ENCODE results near the gene FOXF1. TPM values are rescaled to one million over a fixed set of nuclear protein-coding genes. Genes with fewer than 3 reads are reported as not detected.

The FOXF1 gene
- total RNA-seq, 3 donors from 2014 or later, result 6.9 to 85.8 (median 9.9) TPM

DNA sequence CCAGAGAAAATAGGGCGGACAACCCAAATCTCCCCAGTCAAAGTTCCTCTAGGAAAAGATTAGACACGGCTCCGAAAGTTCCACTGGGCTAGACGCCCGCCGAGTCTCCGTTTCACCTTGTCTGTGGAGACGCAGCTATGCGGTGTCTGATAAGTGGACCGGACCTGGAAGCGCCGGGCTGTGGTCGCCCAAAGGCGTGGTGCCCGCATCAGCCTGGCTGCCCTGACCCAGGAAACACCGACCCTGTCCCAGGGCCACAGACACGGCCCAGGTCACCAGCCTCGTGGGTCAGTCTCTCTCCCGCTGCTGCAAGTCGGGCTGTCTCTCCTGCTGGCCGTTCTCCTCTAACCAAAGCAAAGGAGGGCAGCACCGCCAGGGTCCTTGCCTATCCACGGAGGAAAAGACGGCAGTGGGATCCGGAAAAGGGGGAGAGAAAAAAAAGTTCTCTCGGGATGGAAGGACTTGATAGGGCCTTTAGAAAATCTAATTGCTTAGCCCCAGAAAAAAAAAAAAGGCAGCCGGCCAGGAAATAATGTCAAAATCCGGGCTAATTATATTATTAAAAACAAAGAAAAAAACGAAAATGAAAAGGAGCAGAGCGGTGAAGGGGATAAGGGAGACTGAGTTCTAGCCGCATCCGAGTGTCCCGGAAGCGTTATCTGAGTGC lies 13.9 kb upstream of the FOXF1 start:
- H3K9me3 ChIP-seq, result no peaks in the 10 kb centered on the region
- DNase-seq (no peak), ATAC-seq (no peak)
- H3K36me3 ChIP-seq (ENCODE audit: low read depth), result no peaks in the 10 kb centered on the region
- TF ChIP-seq, protein P1, sequence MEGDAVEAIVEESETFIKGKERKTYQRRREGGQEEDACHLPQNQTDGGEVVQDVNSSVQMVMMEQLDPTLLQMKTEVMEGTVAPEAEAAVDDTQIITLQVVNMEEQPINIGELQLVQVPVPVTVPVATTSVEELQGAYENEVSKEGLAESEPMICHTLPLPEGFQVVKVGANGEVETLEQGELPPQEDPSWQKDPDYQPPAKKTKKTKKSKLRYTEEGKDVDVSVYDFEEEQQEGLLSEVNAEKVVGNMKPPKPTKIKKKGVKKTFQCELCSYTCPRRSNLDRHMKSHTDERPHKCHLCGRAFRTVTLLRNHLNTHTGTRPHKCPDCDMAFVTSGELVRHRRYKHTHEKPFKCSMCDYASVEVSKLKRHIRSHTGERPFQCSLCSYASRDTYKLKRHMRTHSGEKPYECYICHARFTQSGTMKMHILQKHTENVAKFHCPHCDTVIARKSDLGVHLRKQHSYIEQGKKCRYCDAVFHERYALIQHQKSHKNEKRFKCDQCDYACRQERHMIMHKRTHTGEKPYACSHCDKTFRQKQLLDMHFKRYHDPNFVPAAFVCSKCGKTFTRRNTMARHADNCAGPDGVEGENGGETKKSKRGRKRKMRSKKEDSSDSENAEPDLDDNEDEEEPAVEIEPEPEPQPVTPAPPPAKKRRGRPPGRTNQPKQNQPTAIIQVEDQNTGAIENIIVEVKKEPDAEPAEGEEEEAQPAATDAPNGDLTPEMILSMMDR (IDR thresholded peaks at IDR 0.05), result no peak
- intact Hi-C loops (cut with DNase I, micrococcal nuclease), result no loop called here
- no peaks in the 10 kb centered on the region for H3K4me1 ChIP-seq (ENCODE audit: low read depth)
- H3K4me3 ChIP-seq, result no peak overlapping the region

DNA sequence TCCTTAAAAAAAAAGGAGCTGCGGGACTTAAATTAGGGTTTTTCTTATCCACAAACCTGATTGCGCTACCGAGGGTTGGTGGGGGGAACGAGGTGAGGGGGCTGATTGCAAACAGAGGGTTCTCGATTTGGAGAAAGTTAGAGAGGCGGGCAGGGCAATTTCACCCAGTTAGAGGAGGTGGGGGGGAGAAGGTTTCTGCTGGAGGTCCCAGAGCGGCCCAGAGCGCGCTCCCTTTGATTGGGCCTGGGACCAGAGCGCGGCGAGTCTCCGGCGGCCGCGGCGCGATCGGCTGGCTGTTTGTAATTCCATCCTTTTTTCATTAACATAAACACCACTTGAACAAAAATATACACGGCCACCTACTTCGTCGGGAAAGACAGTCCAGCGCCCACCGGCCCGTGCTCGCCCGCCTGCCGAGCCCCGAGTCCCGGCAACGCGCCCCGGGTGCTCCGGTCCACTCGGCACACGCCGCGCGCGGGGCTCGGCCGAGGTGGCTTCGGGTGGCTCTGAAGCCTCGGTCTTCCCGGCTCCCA lies 13.3 kb upstream of the FOXF1 start:
- DNase-seq (no peak), ATAC-seq (no peak)
- Histone ChIP-seq H3K9me3 (no peaks in the 10 kb centered on the region), H3K4me1 (ENCODE audit: low read depth) (no peaks in the 10 kb centered on the region), H3K36me3 (ENCODE audit: low read depth) (no peaks in the 10 kb centered on the region), H3K4me3 (no peak overlapping the region)
- intact Hi-C loops (cut with DNase I, micrococcal nuclease), result no loop called here
- TF ChIP-seq, protein P1 (IDR thresholded peaks at IDR 0.05), result no peak

DNA sequence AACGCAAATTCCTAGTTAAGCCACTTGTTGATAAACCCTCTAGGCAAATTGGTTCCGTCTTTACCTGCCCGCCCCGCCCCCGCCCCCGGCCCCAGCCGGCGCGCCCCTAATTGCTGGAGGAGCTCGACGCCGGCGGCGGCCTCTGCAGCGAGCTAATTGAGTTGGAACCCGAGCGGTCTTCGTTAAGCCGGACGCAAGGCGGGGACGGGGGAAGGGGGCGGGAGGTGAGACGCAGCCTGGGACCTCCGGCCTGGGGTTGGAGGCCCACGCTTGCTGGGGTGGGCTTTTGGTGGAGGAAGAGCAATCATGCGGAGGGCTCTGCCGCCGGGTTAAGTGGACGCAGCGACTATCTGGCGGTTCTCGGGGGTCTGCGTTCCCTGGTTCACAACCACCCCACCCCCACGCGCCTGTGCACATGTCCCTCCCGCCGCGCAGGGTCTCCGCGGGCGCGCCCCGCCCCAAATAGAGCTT lies 12.7 kb upstream of the FOXF1 start:
- ATAC-seq (no peak), DNase-seq (no peak)
- no peak overlapping the region for H3K4me3 ChIP-seq
- intact Hi-C loops (cut with DNase I, micrococcal nuclease), result no loop called here
- TF ChIP-seq, protein P1 (IDR thresholded peaks at IDR 0.05), result no peak
- H3K9me3 ChIP-seq, result no peaks in the 10 kb centered on the region
- H3K4me1 ChIP-seq (ENCODE audit: low read depth), result no peaks in the 10 kb centered on the region
- no peaks in the 10 kb centered on the region for H3K36me3 ChIP-seq (ENCODE audit: low read depth)

DNA sequence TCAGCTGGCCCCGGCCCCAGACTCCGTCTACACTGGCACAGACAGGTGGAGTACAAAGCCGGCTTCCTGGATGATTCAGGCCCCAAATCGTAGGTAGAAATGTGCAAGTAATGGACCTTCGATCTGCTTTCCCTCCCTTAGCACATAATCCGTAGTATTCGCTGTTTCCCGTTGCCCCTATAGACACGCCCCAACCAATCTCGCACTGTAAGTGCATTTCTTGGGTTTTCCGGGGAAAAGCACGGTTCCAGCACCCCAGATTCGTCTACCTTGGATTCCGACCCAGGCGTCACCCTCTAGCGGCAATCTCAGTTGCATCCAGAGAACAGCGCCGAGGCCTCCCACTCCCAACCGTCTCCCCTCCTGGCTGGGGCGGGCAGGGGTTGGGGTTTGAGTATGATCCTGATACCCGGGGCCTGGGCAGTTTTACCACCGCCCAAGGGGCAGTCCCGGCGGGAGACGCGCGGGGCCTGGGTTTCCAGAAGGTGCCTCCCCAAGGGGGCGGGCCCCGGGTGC lies 12.1 kb upstream of the FOXF1 start:
- Histone ChIP-seq H3K4me3 (no peak overlapping the region), H3K4me1 (ENCODE audit: low read depth) (no peaks in the 10 kb centered on the region), H3K36me3 (ENCODE audit: low read depth) (no peaks in the 10 kb centered on the region), H3K9me3 (no peaks in the 10 kb centered on the region)
- TF ChIP-seq, protein P1 (IDR thresholded peaks at IDR 0.05), result no peak
- no peak for ATAC-seq
- intact Hi-C loops (cut with DNase I, micrococcal nuclease), result no loop called here
- no peak for DNase-seq

DNA sequence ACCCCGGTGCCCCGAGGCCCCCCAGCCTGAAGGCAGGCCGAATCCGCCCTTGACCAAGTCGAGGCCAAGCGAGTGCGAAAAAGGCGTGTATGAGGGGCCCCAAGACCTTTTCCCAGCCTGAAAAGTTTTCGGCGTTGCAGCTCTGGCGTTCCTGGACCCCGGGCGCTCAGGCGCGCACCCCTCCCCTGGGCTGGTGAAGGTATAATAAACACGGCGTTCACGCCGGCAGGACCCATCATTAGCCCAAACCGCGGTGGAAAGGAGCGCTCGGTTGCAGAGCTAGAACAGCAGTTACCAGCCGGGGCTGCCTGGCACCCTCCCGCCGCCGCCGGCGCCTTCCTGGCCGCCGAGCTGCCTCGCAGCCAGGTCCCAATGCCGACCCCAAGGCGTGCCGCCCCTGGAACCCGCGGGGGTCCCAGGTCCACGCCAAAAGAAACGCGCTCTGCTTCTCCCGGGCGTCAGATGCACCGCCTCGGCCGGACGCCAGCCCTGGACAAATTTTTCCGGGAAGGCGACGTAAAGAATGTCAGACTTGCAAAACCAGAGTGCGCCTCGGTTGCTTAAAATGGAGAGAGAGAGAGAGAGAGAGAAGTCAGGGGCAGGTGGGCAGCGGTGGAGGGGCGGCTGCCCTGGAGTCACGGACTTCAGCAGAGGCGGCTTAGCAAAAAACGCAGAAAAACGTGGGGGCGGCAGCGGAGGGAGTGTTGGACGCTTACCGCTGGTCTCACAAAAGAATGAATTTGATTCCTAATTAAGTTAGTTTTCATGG lies 11.5 kb upstream of the FOXF1 start:
- no peaks in the 10 kb centered on the region for H3K9me3 ChIP-seq
- no peaks in the 10 kb centered on the region for H3K4me1 ChIP-seq (ENCODE audit: low read depth)
- no peaks in the 10 kb centered on the region for H3K36me3 ChIP-seq (ENCODE audit: low read depth)
- ATAC-seq, result no peak
- DNase-seq, result no peak
- H3K4me3 ChIP-seq, result no peak overlapping the region
- intact Hi-C loops (cut with DNase I, micrococcal nuclease), result no loop called here
- TF ChIP-seq, protein P1 (IDR thresholded peaks at IDR 0.05), result no peak
